NOMO-1 treated with DMSO at 0.1 percent for 48 hours (cell line): ENCODE data around the gene SCAF4.
"Not testable (repeated sequence)": the region's sequence is repeated elsewhere in the genome, so short reads cannot be mapped to it uniquely, and the experiment has no call there.

Experiments
- DNase-seq: peaks from one replicate; lab custom pipeline; 2025; ENCODE audit not compliant: unreplicated experiment; lab: John Stamatoyannopoulos, UW

Gene SCAF4

DNA sequence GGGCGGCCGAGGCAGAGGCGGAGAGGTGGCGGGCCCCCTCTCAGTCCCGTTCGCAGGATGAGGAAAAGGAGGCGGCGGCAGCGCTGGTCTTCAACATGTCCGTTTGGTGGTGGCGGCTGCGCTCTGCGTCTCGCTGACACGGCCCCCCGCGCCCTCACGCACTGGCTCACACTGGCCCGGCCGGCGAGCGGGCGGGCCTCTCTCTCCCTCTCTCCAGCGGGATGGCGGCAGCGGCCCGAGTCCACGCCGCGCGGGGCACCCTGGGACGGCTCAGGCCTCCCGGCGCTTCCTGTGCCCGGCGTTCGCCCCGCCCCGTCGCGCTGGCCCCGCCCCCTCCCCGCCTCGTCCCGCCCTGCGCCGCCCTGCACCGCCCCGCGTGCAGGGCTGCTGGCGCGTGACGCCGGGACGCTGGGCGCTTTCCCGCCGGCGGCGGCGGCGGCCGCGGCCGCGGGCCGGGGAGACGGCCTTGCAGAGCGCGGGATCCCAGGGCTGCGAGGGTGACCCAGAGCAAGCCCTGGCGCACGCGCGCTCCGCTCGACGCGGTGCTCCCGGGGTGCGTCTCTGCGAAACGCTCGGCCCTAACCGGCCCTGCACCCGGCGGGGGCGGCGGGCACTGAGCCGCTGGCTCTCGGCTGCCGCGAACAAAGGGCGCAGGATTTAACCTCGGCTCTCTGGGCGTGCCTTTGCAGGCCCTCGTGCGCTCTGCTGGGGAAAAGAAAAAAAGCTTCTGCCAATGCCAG lies at the start of gene SCAF4:
Gene SCAF4 (minus strand): TSS at position 262 of the 740 bp plus-strand sequence. CDS start 426 bp downstream, outside the sequence.
- peak; percentile 74 for DNase-seq

GRCh38 chr21:31780944-31781343 lies 49.0 kb upstream of the SCAF4 start:
- no peak for DNase-seq

DNA sequence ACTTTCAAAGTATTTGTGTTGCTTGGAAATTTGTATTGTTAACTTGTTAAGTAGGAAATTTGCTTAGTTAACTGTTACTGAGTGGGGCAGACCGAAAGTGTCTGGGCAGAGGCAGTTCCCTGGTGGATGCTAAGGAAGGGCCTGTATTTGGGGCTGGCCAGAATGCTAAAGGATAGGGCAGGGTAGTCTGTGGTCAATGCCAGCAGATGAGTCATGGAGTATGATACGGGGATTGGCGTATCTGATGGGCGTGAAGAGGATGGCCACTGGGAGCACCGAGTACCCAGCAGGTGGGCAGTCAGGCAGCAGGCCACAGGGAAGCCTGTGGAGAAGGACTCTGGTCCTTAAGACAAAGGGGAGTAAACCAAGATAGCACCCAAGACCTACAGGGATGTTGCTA lies 46.6 kb upstream of the SCAF4 start:
- no peak for DNase-seq

GRCh38 chr21:31777857-31778256 lies 45.9 kb upstream of the SCAF4 start:
- no peak for DNase-seq

DNA sequence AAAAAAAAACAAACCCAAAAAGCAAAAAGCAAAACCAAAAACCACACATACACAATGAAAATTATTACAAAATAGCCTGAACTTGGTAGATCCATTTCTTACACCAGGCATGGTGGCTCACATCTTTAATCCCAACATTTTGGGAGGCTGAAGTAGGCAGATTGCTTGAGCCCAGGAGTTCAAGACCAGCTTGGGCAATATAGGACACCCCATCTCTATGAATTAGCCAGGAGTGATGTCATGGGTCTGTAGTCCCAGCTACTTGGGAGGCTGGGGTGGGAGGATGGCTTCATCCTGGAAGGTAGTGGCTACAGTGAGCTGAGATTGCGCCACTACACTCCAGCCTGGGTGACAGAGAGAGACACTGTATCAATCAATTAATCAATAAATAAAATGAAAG lies 42.1 kb upstream of the SCAF4 start:
- DNase-seq = no peak

- DNase-seq = peak; percentile 87
These were observed 41.0 kb upstream of the SCAF4 start for GRCh38 chr21:31772674-31773555.

DNA sequence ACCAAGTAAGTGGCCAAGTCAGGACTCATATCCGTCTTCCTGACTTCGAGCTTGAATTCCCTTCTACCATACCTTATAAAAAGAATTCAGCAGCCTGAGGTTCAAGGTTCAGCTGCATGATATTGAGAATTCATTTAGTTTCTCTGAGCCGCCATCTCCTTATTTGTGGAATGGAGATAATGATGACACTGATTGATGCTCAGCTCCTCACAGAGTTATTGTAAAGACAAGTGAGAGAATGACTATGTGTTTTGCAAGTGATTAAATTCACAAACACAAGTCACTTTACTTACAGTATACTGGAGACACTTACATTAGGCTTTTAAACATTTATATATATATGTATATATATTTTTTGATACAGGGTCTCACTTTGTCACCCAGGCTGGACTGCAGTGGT lies 39.8 kb upstream of the SCAF4 start:
- DNase-seq = no peak

GRCh38 chr21:31768710-31769109 lies 36.8 kb upstream of the SCAF4 start:
- no peak for DNase-seq

- no peak for DNase-seq
These were observed 35.0 kb upstream of the SCAF4 start for GRCh38 chr21:31766899-31767298.

DNA sequence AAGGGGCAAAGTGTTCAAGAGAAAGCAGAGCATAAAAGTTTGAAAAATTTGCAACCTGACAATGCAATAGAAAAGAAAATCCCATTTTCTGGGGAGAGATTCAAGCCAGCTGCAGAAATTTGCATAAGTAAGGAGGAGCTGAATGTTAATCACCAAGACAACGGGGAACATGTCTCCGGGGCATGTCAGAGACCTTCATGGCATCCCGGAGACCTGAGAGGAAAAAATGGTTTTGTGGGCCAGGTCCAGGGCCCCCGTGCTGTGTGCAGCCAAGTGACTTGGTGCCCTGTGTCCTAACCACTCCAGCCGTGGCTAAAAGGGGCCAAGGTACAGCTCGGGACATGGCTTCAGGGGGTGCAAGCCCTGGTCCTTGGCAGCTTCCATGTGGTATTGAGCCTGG lies 33.9 kb upstream of the SCAF4 start:
- not testable (repeated sequence) for DNase-seq

DNA sequence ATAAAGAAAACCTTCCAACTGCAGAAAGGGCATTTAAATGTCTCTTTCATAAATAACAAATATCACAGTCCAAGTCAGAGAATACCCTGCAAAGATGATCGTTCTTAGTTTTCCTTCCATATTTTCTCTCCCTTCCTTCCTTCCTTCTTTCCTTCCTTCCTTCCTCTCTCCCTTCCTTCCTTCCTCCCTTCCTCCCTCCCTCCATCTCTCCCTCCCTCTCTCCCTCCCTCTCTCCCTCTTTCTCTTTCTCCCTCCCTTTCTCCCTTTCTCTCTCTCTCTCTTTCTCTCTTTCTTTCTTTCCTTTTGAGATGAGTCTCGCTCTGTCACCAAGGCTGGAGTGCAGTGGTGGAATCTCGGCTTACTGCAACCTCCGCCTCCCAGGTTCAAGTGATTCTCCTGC lies 29.0 kb upstream of the SCAF4 start:
- no peak for DNase-seq

GRCh38 chr21:31756787-31757186 lies 24.9 kb upstream of the SCAF4 start:
- no peak for DNase-seq

GRCh38 chr21:31755027-31755426 lies 23.1 kb upstream of the SCAF4 start:
- no peak for DNase-seq

- no peak for DNase-seq
These were observed 22.7 kb upstream of the SCAF4 start for GRCh38 chr21:31754708-31754960.

DNA sequence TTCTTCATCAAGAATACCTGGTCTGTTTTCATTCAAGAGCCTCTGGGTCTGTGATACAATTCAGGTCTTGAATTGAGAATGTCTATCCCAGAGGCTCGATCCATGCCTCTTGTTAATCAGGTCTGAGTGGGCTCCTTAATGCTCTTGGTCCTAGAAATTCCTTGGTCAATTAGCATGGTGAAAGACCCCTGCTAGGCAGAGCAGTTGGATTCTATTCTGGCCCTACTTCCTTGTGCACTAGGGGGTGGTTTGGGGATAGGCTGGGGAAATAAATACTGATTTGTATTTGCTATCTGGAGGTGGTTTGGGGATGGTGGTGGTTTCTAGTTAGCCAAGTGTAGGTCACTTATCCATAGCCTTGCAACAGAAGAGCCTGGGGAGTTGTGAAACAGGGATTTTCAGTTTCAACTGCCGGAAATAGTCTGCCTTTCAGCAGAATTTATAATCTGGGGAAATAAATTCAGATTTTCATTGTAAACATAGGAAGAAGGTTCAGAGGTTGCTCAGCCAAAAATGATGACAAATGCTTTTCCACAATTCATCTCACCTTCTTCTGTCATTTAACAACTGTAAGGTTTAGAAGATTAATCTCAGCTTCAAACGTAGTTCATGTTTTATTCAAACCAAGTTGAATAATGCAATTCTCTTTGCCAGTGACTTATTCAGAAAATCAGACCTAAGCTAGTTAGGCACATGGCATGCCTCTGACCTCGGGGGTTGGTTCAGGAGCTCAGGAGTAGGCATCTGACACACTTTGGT lies 22.2 kb upstream of the SCAF4 start:
- DNase-seq = peak; percentile 67

DNA sequence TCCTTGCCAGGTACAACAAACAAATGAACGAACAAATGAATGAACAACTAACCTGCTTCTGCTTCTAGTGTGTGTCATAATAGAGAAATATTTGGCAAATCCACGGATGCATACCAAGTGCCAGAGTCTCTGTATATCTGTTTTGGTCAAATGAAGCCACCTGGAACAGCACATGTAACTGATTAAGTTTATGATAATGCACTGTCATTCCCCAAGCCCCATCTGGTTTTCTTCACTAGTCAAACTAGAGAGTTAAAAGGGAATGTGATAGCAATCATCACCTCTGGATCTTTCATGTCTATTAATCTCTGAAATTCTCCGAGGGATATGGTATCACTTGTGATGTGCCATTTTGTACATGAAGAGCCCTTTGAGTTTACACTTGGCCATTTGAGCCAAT lies 21.0 kb upstream of the SCAF4 start:
- no peak for DNase-seq

GRCh38 chr21:31752352-31752751 lies 20.4 kb upstream of the SCAF4 start:
- DNase-seq = peak; percentile 12

- DNase-seq = no peak
These were observed 18.9 kb upstream of the SCAF4 start for GRCh38 chr21:31750843-31751242.

DNA sequence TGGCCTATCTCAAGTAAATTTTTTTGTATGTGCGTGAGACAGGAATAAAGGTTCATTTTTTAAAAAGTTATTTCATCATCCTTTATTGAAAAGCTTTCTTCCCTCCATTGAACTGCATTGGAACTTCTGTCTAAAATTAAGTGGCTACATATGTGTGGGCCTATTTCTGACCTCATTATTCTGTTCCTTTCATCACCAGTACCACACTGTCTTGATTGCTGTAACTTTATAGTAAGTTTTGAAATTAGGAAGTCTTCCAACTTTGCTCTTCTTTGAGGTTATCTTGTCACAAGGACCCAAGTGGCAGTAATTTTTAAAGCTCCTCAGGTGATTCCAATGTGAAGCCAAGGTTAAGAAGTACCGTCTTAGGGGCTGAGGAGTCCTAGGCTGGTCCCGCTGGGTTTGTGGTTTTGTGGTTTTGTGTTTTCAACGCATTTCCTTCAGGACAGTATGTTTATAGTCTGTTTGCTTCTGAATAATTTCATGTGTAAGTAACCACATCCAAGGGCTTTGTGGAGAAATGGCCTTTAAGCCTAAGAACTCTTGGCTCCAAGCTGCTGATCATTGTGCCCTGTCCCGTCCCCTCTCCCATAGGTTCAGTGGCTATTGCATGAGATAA lies 12.4 kb upstream of the SCAF4 start:
- peak; percentile 61 for DNase-seq

DNA sequence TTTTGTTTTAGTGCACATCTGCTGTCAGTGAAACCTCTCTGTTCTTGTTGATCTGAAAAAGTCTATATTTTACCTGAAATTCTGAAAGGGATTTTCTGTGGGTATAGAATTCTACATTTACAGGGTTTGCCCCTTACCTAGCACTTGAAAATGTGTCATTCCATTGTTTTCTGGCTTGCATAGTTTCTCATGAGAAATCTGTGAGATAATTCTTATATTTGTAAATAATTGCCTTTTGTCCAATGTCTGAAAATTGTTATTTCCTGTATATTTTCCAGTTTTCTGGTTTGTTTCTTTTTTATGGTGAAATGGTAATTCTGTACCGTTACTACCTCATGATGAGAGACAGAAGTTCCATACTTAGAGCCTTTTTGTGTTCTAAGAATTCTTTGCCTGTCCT lies 11.8 kb upstream of the SCAF4 start:
- DNase-seq = no peak

DNA sequence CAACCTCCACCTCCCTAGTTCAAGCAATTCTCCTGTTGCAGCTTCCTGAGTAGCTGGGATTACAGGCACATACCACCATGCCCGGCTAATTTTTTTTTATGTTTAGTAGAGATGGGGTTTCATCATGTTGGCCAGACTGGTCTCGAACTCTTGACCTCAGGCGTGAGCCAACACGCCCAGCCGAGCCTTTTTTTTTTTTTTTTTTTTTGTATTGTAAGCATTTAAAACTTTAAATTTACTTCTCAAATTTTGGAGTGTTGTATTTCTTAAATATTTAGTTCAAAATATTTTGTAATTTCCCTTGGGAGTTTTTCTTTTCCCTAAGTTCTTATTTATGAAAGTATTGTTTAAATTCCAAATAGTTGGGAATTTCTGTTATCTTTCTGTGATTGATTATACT lies 9.2 kb upstream of the SCAF4 start:
- no peak for DNase-seq
